ENCODE measurements around the gene CLUH.

CLUH gene

GRCh38 chr17:2691069-2691871, 20.3 kb downstream of the CLUH start:
- DNase-seq: no peak
- Histone ChIP-seq H3K27ac (ENCODE audit: insufficient read depth in 1 of 2, low read depth in 1 of 2, low read length in 2 of 2, poor library complexity in 1 of 2, severe bottlenecking in 2 of 2) (no peak overlapping the region), H3K4me3 (ENCODE audit: control insufficient read depth in 1 of 7, extremely low read depth in 1 of 7, insufficient read depth in 4 of 7, low read depth in 2 of 7, low read length in 6 of 7) (no peak overlapping the region), H3K4me1 (ENCODE audit: control extremely low read depth in 1 of 4, control insufficient read depth in 4 of 4, insufficient read depth in 4 of 4, low read length in 3 of 4) (no peaks in the 10 kb centered on the region), H3K9me3 (ENCODE audit: control extremely low read depth in 1 of 5, control insufficient read depth in 4 of 5, insufficient read depth in 2 of 5, low read depth in 1 of 5, low read length in 4 of 5) (no peaks in the 10 kb centered on the region), H3K27me3 (replicated peaks in 2 of 5; ENCODE audit: control insufficient read depth in 4 of 5, insufficient read depth in 5 of 5, low read length in 4 of 5) (no peaks in the 10 kb centered on the region), H3K36me3 (ENCODE audit: control insufficient read depth in 4 of 4, insufficient read depth in 4 of 4, low read length in 3 of 4) (peaks cover 3 to 71% (median 36%) of the 10 kb centered on the region in 4 experiments)
- CTCF ChIA-PET: no interaction called here
- POLR2A ChIA-PET: no interaction called here
- 97% methylated on average over 49 of the region's 62 CpGs for WGBS (ENCODE audit: insufficient coverage)

GRCh38 chr17:2690165-2691068, 21.1 kb downstream of the CLUH start:
- Histone ChIP-seq H3K36me3 (ENCODE audit: control insufficient read depth in 4 of 4, insufficient read depth in 4 of 4, low read length in 3 of 4) (peaks cover 3 to 62% (median 31%) of the 10 kb centered on the region in 4 experiments), H3K4me1 (ENCODE audit: control extremely low read depth in 1 of 4, control insufficient read depth in 4 of 4, insufficient read depth in 4 of 4, low read length in 3 of 4) (no peaks in the 10 kb centered on the region), H3K9me3 (ENCODE audit: control extremely low read depth in 1 of 5, control insufficient read depth in 4 of 5, insufficient read depth in 2 of 5, low read depth in 1 of 5, low read length in 4 of 5) (no peaks in the 10 kb centered on the region), H3K27ac (ENCODE audit: insufficient read depth in 1 of 2, low read depth in 1 of 2, low read length in 2 of 2, poor library complexity in 1 of 2, severe bottlenecking in 2 of 2) (no peak overlapping the region), H3K4me3 (ENCODE audit: control insufficient read depth in 1 of 7, extremely low read depth in 1 of 7, insufficient read depth in 4 of 7, low read depth in 2 of 7, low read length in 6 of 7) (no peak overlapping the region), H3K27me3 (replicated peaks in 2 of 5; ENCODE audit: control insufficient read depth in 4 of 5, insufficient read depth in 5 of 5, low read length in 4 of 5) (no peaks in the 10 kb centered on the region)
- ChIA-PET CTCF (no interaction called here), POLR2A (no interaction called here)
- no peak for DNase-seq
- WGBS (ENCODE audit: insufficient coverage): 94% methylated on average over 23 of the region's 55 CpGs

- Histone ChIP-seq H3K4me3 (ENCODE audit: control insufficient read depth in 1 of 7, extremely low read depth in 1 of 7, insufficient read depth in 4 of 7, low read depth in 2 of 7, low read length in 6 of 7) (no peak overlapping the region), H3K27ac (ENCODE audit: insufficient read depth in 1 of 2, low read depth in 1 of 2, low read length in 2 of 2, poor library complexity in 1 of 2, severe bottlenecking in 2 of 2) (no peak overlapping the region), H3K27me3 (replicated peaks in 2 of 5; ENCODE audit: control insufficient read depth in 4 of 5, insufficient read depth in 5 of 5, low read length in 4 of 5) (no peaks in the 10 kb centered on the region), H3K4me1 (ENCODE audit: control extremely low read depth in 1 of 4, control insufficient read depth in 4 of 4, insufficient read depth in 4 of 4, low read length in 3 of 4) (no peaks in the 10 kb centered on the region), H3K36me3 (ENCODE audit: control insufficient read depth in 4 of 4, insufficient read depth in 4 of 4, low read length in 3 of 4) (peaks cover 3 to 59% (median 28%) of the 10 kb centered on the region in 4 experiments), H3K9me3 (ENCODE audit: control extremely low read depth in 1 of 5, control insufficient read depth in 4 of 5, insufficient read depth in 2 of 5, low read depth in 1 of 5, low read length in 4 of 5) (no peaks in the 10 kb centered on the region)
- WGBS (ENCODE audit: insufficient coverage): 93% methylated on average over 36 of the region's 40 CpGs
- no peak for DNase-seq
- POLR2A ChIA-PET: no interaction called here
- CTCF ChIA-PET: no interaction called here
Measured at GRCh38 chr17:2689411-2690164, 22.0 kb downstream of the CLUH start.

GRCh38 chr17:2688351-2689342, 22.9 kb downstream of the CLUH start:
- WGBS (ENCODE audit: insufficient coverage): 96% methylated on average over 24 of the region's 27 CpGs
- POLR2A ChIA-PET: no interaction called here
- Histone ChIP-seq H3K27me3 (replicated peaks in 2 of 5; ENCODE audit: control insufficient read depth in 4 of 5, insufficient read depth in 5 of 5, low read length in 4 of 5) (no peaks in the 10 kb centered on the region), H3K36me3 (ENCODE audit: control insufficient read depth in 4 of 4, insufficient read depth in 4 of 4, low read length in 3 of 4) (peaks cover 7 to 59% (median 28%) of the 10 kb centered on the region in 4 experiments), H3K27ac (ENCODE audit: insufficient read depth in 1 of 2, low read depth in 1 of 2, low read length in 2 of 2, poor library complexity in 1 of 2, severe bottlenecking in 2 of 2) (no peak overlapping the region), H3K4me3 (ENCODE audit: control insufficient read depth in 1 of 7, extremely low read depth in 1 of 7, insufficient read depth in 4 of 7, low read depth in 2 of 7, low read length in 6 of 7) (no peak overlapping the region), H3K9me3 (ENCODE audit: control extremely low read depth in 1 of 5, control insufficient read depth in 4 of 5, insufficient read depth in 2 of 5, low read depth in 1 of 5, low read length in 4 of 5) (no peaks in the 10 kb centered on the region), H3K4me1 (ENCODE audit: control extremely low read depth in 1 of 4, control insufficient read depth in 4 of 4, insufficient read depth in 4 of 4, low read length in 3 of 4) (no peaks in the 10 kb centered on the region)
- no peak for DNase-seq
- CTCF ChIA-PET: no interaction called here

- CTCF ChIA-PET: interaction anchor here (1.3 to 1.7 kb wide), 2 partner anchors 11 to 13 kb away, joined by 4 to 7 read pairs; no protein-coding TSS in a partner anchor
- POLR2A ChIA-PET: no interaction called here
- no peaks in the 10 kb centered on the region for H3K9me3 ChIP-seq (ENCODE audit: control extremely low read depth in 1 of 5, control insufficient read depth in 4 of 5, insufficient read depth in 2 of 5, low read depth in 1 of 5, low read length in 4 of 5)
- WGBS (ENCODE audit: insufficient coverage): 98% methylated on average over 6 of the region's 6 CpGs
- no peaks in the 10 kb centered on the region for H3K4me1 ChIP-seq (ENCODE audit: control extremely low read depth in 1 of 4, control insufficient read depth in 4 of 4, insufficient read depth in 4 of 4, low read length in 3 of 4)
- DNase-seq: no peak
- H3K4me3 ChIP-seq (ENCODE audit: control insufficient read depth in 1 of 7, extremely low read depth in 1 of 7, insufficient read depth in 4 of 7, low read depth in 2 of 7, low read length in 6 of 7): no peak overlapping the region
- H3K27me3 ChIP-seq (replicated peaks in 2 of 5; ENCODE audit: control insufficient read depth in 4 of 5, insufficient read depth in 5 of 5, low read length in 4 of 5): no peaks in the 10 kb centered on the region
- peaks cover 4 to 55% (median 27%) of the 10 kb centered on the region in 4 experiments for H3K36me3 ChIP-seq (ENCODE audit: control insufficient read depth in 4 of 4, insufficient read depth in 4 of 4, low read length in 3 of 4)
- no peak overlapping the region for H3K27ac ChIP-seq (ENCODE audit: insufficient read depth in 1 of 2, low read depth in 1 of 2, low read length in 2 of 2, poor library complexity in 1 of 2, severe bottlenecking in 2 of 2)
Measured at GRCh38 chr17:2687074-2687418, 24.5 kb downstream of the CLUH start.

GRCh38 chr17:2685696-2686095, 25.9 kb downstream of the CLUH start:
- no peak overlapping the region for H3K27ac ChIP-seq (ENCODE audit: insufficient read depth in 1 of 2, low read depth in 1 of 2, low read length in 2 of 2, poor library complexity in 1 of 2, severe bottlenecking in 2 of 2)
- 88% methylated on average over 15 of the region's 15 CpGs for WGBS (ENCODE audit: insufficient coverage)
- H3K27me3 ChIP-seq (replicated peaks in 2 of 5; ENCODE audit: control insufficient read depth in 4 of 5, insufficient read depth in 5 of 5, low read length in 4 of 5): no peaks in the 10 kb centered on the region
- H3K9me3 ChIP-seq (ENCODE audit: control extremely low read depth in 1 of 5, control insufficient read depth in 4 of 5, insufficient read depth in 2 of 5, low read depth in 1 of 5, low read length in 4 of 5): no peaks in the 10 kb centered on the region
- ChIA-PET CTCF (interaction anchor here (1.3 to 1.7 kb wide), 2 partner anchors 9 to 12 kb away, joined by 4 to 7 read pairs; no protein-coding TSS in a partner anchor), POLR2A (no interaction called here)
- no peak for DNase-seq
- no peaks in the 10 kb centered on the region for H3K4me1 ChIP-seq (ENCODE audit: control extremely low read depth in 1 of 4, control insufficient read depth in 4 of 4, insufficient read depth in 4 of 4, low read length in 3 of 4)
- no peak overlapping the region for H3K4me3 ChIP-seq (ENCODE audit: control insufficient read depth in 1 of 7, extremely low read depth in 1 of 7, insufficient read depth in 4 of 7, low read depth in 2 of 7, low read length in 6 of 7)
- peaks cover 6 to 56% (median 32%) of the 10 kb centered on the region in 4 experiments for H3K36me3 ChIP-seq (ENCODE audit: control insufficient read depth in 4 of 4, insufficient read depth in 4 of 4, low read length in 3 of 4)

Data from common myeloid progenitor, CD34-positive (primary cell).